Lower lobe of right lung (tissue), 2 donors: ENCODE results near the gene HAVCR2. TPM values are rescaled to one million over a fixed set of nuclear protein-coding genes. Genes with fewer than 3 reads are reported as not detected.
"Not testable (repeated sequence)": the region's sequence is repeated elsewhere in the genome, so short reads cannot be mapped to it uniquely, and the experiment has no call there.

Experiments used
- ATAC-seq, 2 donors: fragments of 200-7000 bp; cut with Tn5 transposase; one replicate each; pipeline ENCODE4 v1.9.1; 2020 to 2022; ENCODE audit warnings: mild to moderate bottlenecking in 2 of 2, moderate library complexity in 2 of 2
- DNase-seq: peaks from one replicate; pipeline ENCODE4 v3.0.0-alpha.2; 2020
- H3K27ac ChIP-seq: fragments of 200-600 bp; one replicate; pipeline ENCODE4 v1.8.0; 2022
- H3K27me3 ChIP-seq: fragments of 200-600 bp; one replicate; pipeline ENCODE4 v1.8.0; 2022; ENCODE audit warnings: low read depth
- H3K36me3 ChIP-seq: fragments of 200-600 bp; one replicate; pipeline ENCODE4 v1.8.0; 2022; ENCODE audit warnings: mild to moderate bottlenecking
- H3K4me1 ChIP-seq: fragments of 200-600 bp; one replicate; pipeline ENCODE4 v1.8.0; 2022
- H3K4me3 ChIP-seq: fragments of 200-600 bp; one replicate; pipeline ENCODE4 v1.8.0; 2022; ENCODE audit warnings: mild to moderate bottlenecking
- H3K9me3 ChIP-seq: fragments of 200-600 bp; one replicate; pipeline ENCODE4 v1.8.0; 2022
- intact Hi-C: fragments of 100-400 bp; cut with DNase I; formaldehyde crosslinking; loops from one replicate; pipeline ENCODE4 v1.11.0; 2022
- total RNA-seq: library from RNA; stranded (reverse); fragmentation: NEBNext Ultra II Directional; extraction: Animal tissue kit (Norgen Biotek cat#: 25700); gene quantifications from one replicate; pipeline ENCODE4 v1.2.1, GENCODE V29; 2021
- TF ChIP-seq, protein P1 (sequence below): fragments of 200-600 bp; IDR thresholded peaks from one replicate; pipeline ENCODE4 v1.8.0; 2022; ENCODE audit warnings: antibody characterized with exemption, mild to moderate bottlenecking
- donor health status: DM: no; HTN: yes; CAD: no; lungs with severe emphysema.

The HAVCR2 gene
- total RNA-seq, 1 donor from 2014 or later = 33.8 TPM

DNA sequence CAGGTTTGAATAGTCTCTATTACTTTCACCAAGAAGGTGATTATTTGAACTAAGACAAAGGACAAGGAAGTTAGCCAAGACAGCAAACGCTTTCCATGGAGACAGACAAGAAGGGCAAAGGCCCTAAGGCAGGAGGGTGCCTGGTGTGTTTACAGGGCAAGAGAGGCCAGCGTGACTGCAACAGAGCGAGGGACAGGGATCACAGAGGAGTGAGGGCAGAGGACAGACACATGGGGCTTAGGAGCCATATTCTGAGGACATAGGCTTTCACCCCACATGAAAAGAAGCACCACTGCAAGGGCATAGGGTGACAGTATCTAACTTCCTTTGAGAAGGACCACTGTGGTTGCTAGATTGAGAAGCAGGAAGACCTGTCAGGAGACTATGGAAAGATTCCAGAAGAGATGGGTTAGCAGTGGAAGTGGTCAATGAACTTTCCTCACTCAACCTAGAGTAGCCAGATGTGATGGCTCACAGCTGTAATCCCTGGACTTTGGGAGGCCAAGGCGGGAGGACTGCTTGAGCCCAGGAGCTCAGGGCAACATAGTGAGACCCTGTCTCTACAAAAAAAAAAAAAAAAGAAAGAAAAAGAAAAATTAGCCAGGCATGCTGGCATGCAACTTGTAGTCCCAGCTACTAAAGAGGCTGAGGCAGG lies 44.9 kb downstream of the HAVCR2 start:
- TF ChIP-seq, protein P1, sequence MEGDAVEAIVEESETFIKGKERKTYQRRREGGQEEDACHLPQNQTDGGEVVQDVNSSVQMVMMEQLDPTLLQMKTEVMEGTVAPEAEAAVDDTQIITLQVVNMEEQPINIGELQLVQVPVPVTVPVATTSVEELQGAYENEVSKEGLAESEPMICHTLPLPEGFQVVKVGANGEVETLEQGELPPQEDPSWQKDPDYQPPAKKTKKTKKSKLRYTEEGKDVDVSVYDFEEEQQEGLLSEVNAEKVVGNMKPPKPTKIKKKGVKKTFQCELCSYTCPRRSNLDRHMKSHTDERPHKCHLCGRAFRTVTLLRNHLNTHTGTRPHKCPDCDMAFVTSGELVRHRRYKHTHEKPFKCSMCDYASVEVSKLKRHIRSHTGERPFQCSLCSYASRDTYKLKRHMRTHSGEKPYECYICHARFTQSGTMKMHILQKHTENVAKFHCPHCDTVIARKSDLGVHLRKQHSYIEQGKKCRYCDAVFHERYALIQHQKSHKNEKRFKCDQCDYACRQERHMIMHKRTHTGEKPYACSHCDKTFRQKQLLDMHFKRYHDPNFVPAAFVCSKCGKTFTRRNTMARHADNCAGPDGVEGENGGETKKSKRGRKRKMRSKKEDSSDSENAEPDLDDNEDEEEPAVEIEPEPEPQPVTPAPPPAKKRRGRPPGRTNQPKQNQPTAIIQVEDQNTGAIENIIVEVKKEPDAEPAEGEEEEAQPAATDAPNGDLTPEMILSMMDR = no peak
- H3K4me1 ChIP-seq = no peaks in the 10 kb centered on the region
- no peaks in the 10 kb centered on the region for H3K27me3 ChIP-seq
- H3K27ac ChIP-seq = no peak overlapping the region
- H3K36me3 ChIP-seq = no peaks in the 10 kb centered on the region
- intact Hi-C loops = no loop called here
- no peak for ATAC-seq
- no peak overlapping the region for H3K4me3 ChIP-seq
- H3K9me3 ChIP-seq = no peaks in the 10 kb centered on the region
- no peak for DNase-seq

DNA sequence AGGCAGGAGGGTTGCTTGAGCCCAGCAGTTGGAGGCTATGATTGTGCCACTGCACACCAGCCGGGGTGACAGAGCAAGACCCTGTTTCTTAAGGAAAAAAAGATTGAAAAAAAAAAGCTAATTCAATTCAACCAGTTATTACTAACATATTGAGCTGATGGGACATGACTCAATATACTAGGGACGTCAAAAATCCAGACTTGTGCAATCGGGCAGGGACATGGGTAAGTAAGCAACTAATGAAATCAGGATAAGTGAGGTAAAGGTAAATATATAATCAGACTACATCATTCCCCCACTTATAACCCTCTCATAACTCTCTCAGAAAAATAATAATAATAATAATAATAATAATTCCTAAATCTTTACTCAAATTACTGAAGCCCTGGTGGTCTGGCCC lies 49.0 kb downstream of the HAVCR2 start:
- DNase-seq = no peak
- H3K36me3 ChIP-seq = no peaks in the 10 kb centered on the region
- no peak for ATAC-seq
- no peaks in the 10 kb centered on the region for H3K4me1 ChIP-seq
- H3K4me3 ChIP-seq = no peak overlapping the region
- TF ChIP-seq, protein P1 = no peak
- intact Hi-C loops = no loop called here
- H3K9me3 ChIP-seq = no peaks in the 10 kb centered on the region
- no peak overlapping the region for H3K27ac ChIP-seq
- H3K27me3 ChIP-seq = no peaks in the 10 kb centered on the region

DNA sequence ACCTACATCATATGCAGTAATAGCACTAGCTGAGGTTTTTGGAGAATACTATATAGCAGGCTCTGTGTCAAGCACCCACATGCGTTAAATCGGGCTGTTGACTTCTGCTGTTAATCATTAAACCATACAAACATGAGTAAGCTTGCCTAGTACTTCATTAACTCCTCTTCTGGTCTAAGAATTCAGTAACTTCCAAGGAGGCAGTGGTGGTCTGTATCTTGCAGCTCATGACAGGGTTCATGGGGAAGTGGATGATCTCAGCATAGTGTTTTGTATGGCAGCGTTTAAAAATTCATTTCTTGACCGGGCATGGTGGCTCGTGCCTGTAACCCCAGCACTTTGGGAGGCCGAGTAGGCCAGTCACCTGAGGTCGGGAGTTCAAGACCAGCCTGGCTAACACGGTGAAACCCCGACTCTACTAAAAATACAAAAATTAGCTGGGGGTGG lies 49.7 kb downstream of the HAVCR2 start, which contains the start of gene HAVCR1:
TSS of gene HAVCR1 (minus strand) at position 24 of the 447 bp plus-strand sequence. CDS start 1,173 bp downstream, outside the sequence.
- no peak for DNase-seq
- no peak within 1 kb of the TSS for H3K4me3 ChIP-seq
- TF ChIP-seq, protein P1 = no peak
- intact Hi-C loops = no loop called here
- no peaks in the 10 kb centered on the region for H3K9me3 ChIP-seq
- H3K4me1 ChIP-seq = no peaks in the 10 kb centered on the region
- no peak within 1 kb of the TSS for H3K27ac ChIP-seq
- peak; percentile 21 to 37 for ATAC-seq
- no peaks in the 10 kb centered on the region for H3K27me3 ChIP-seq
- no peaks in the 10 kb centered on the region for H3K36me3 ChIP-seq

DNA sequence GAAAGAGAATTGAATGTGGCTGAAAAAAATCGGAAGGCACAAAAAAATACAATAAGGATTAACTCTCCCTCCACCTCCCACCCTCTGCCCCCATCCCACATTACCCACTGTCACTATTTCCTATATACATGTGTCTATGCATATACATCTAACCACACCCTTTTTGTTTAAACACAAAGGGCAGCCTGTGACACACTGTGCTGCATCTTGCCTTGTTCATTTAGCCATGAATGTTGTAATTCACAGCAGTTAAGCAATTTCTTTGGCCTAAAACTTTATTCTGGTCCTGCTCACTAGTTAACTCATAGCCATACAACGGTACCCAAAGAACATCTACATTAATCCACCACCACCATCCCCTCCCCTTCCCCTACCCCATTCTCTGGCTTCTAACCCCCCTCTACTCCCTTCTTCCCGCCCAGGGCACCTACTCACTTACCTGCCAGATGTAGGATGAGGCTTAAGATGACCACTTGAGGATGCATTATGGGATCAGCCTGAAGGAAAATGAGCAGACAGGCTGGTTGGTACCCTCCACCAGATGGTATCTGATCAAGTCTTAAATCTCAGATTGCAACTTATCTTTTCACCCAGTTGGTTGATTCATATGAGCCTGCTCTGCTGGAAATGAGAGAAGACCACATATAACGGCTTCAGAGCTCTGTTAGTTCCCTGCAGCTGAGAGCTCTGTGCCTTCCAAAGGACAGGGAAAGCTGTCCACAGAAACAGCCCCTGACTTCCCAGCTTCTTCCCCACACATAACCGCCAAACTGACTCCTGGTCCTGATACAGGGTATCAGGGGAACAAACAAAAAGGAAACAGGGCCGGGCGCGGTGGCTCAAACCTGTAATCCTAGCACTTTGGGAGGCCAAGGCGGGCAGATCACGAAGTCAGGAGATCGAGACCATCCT lies 51.1 kb downstream of the HAVCR2 start:
- Histone ChIP-seq H3K36me3 (no peaks in the 10 kb centered on the region), H3K4me3 (no peak overlapping the region), H3K27me3 (no peaks in the 10 kb centered on the region), H3K4me1 (no peaks in the 10 kb centered on the region), H3K9me3 (no peaks in the 10 kb centered on the region), H3K27ac (no peak overlapping the region)
- ATAC-seq (no peak), DNase-seq (no peak)
- TF ChIP-seq, protein P1 = no peak
- intact Hi-C loops = no loop called here

DNA sequence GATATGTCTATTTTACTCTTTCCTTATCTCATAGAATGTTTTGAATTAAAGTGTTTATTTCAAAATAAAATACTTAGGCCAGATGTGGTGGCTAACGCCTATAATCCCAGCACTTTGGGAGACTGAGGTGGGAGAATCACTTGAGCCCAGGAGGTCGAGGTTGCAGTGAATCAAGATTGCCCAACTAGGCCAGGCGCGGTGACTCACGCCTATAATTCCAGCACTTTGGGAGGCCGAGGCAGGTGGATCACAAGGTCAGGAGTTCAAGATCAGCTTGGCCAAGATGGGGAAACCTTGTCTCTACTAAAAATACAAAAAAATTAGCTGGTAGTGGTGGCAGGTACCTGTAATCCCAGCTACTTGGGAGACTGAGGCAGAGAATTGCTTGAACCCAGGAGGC lies 52.0 kb downstream of the HAVCR2 start:
- H3K36me3 ChIP-seq, H3K4me3 ChIP-seq, DNase-seq, H3K4me1 ChIP-seq, ATAC-seq, intact Hi-C loops, H3K9me3 ChIP-seq, H3K27me3 ChIP-seq, H3K27ac ChIP-seq: not testable (repeated sequence)
